GM12873 (cell line): ENCODE measurements around the gene TRAPPC2.

ENCODE experiments used
- CTCF ChIP-seq: IDR thresholded peaks from 2 replicates; pipeline ENCODE4 v1.5.1; 2012; ENCODE audit warnings: low read depth, mild to moderate bottlenecking, moderate library complexity, low read length, control low read depth; ENCODE audit not compliant: insufficient read depth; ENCODE audit errors: missing control alignments

Gene TRAPPC2

GRCh38 chrX:13748486-13748885 lies 14.1 kb upstream of the TRAPPC2 start:
- no peak for TF ChIP-seq CTCF

GRCh38 chrX:13747836-13748235 lies 13.4 kb upstream of the TRAPPC2 start:
- TF ChIP-seq CTCF = peak; percentile 47

- no peak for TF ChIP-seq CTCF
Measured at GRCh38 chrX:13742397-13743176, 8.2 kb upstream of the TRAPPC2 start.

- TF ChIP-seq CTCF = no peak
Measured at GRCh38 chrX:13741695-13742094, 7.3 kb upstream of the TRAPPC2 start.

GRCh38 chrX:13733506-13733905 lies 914 bp downstream of the TRAPPC2 start:
- no peak for TF ChIP-seq CTCF

- no peak for TF ChIP-seq CTCF
Measured at GRCh38 chrX:13732246-13733067, 2.0 kb downstream of the TRAPPC2 start.

GRCh38 chrX:13721819-13722519 lies 12.5 kb downstream of the TRAPPC2 start:
- TF ChIP-seq CTCF = no peak
